T-helper 1 cell treated with Interleukin-12 subunit alpha and Interleukin-12 subunit beta and Interleukin-4 antibody, amounts not matched to agents 30 ng/mL and 1 ng/mL, for 36 hours (primary cell): ENCODE data around the gene PMEPA1. TPM values are rescaled to one million over a fixed set of nuclear protein-coding genes. Genes with fewer than 3 reads are reported as not detected.

Experiments
- intact Hi-C: fragments of 100-400 bp; cut with micrococcal nuclease; formaldehyde crosslinking; loops from one replicate; pipeline ENCODE4 v1.15.1; 2024
- total RNA-seq: library from RNA; stranded (reverse); gene quantifications from 2 replicates; pipeline ENCODE4 v1.2.3, GENCODE V29; 2022

Gene PMEPA1
- total RNA-seq, 1 donor from 2014 or later: 0.47 TPM

- intact Hi-C loops: loop anchor here (1.0 to 2.0 kb wide), 5 partner anchors 26 to 525 kb away; no protein-coding TSS in a partner anchor
These were observed 55.3 kb downstream of the PMEPA1 start for GRCh38 chr20:57654363-57654997.

- intact Hi-C loops: loop anchor here (1.0 to 2.0 kb wide), 5 partner anchors 25 to 525 kb away; no protein-coding TSS in a partner anchor
These were observed 55.9 kb downstream of the PMEPA1 start for GRCh38 chr20:57653910-57654309.

- intact Hi-C loops: no loop called here
These were observed 56.3 kb downstream of the PMEPA1 start for GRCh38 chr20:57653546-57653900.

- intact Hi-C loops: no loop called here
These were observed 56.9 kb downstream of the PMEPA1 start for GRCh38 chr20:57652606-57653545.

- intact Hi-C loops: no loop called here
These were observed 57.8 kb downstream of the PMEPA1 start for GRCh38 chr20:57651881-57652605.

- intact Hi-C loops: no loop called here
These were observed 58.9 kb downstream of the PMEPA1 start for GRCh38 chr20:57650756-57651483.

- intact Hi-C loops: no loop called here
These were observed 59.5 kb downstream of the PMEPA1 start for GRCh38 chr20:57650266-57650665.

GRCh38 chr20:57649617-57650015, 60.2 kb downstream of the PMEPA1 start:
- intact Hi-C loops: no loop called here

- intact Hi-C loops: no loop called here
These were observed 60.8 kb downstream of the PMEPA1 start for GRCh38 chr20:57648878-57649616.

GRCh38 chr20:57647933-57648785, 61.7 kb downstream of the PMEPA1 start:
- intact Hi-C loops: no loop called here

GRCh38 chr20:57647006-57647932, 62.5 kb downstream of the PMEPA1 start:
- intact Hi-C loops: no loop called here

- intact Hi-C loops: no loop called here
These were observed 70.9 kb downstream of the PMEPA1 start for GRCh38 chr20:57638895-57639236.

GRCh38 chr20:57638173-57638894, 71.5 kb downstream of the PMEPA1 start:
- intact Hi-C loops: no loop called here

GRCh38 chr20:57633945-57634491, 75.8 kb downstream of the PMEPA1 start:
- intact Hi-C loops: loop anchor here (1.0 to 5.0 kb wide), 2 partner anchors 15 to 63 kb away; no protein-coding TSS in a partner anchor

- intact Hi-C loops: loop anchor here (5.0 kb wide), 1 partner anchor 65 kb away; no protein-coding TSS in a partner anchor
These were observed 77.5 kb downstream of the PMEPA1 start for GRCh38 chr20:57632286-57632685.

GRCh38 chr20:57630061-57630460, 79.8 kb downstream of the PMEPA1 start:
- intact Hi-C loops: loop anchor here (5.0 kb wide), 1 partner anchor 67 kb away; no protein-coding TSS in a partner anchor

GRCh38 chr20:57629491-57629901, 80.3 kb downstream of the PMEPA1 start:
- intact Hi-C loops: loop anchor here (2.0 kb wide), 1 partner anchor 25 kb away; no protein-coding TSS in a partner anchor
